Stimulated activated CD8-positive, alpha-beta memory T cell treated with anti-CD3 and anti-CD28 coated beads, Interleukin-15, amount 100 ng/mL, for 1 hour (primary cell): ENCODE measurements around the gene RCAN3.

Experiments used
- DNase-seq: peaks from one replicate; pipeline ENCODE4 v3.0.0-alpha.2; 2020; ENCODE audit warnings: low read depth

Gene RCAN3

GRCh38 chr1:24551290-24551959 is 48.8 kb downstream of the RCAN3 start:
- DNase-seq, result no peak

- DNase-seq, result no peak
Observed at GRCh38 chr1:24551960-24552571, 49.4 kb downstream of the RCAN3 start.

- no peak for DNase-seq
Observed at GRCh38 chr1:24553931-24554330, 51.3 kb downstream of the RCAN3 start.

- DNase-seq, result no peak
Observed at GRCh38 chr1:24554714-24555113, 52.1 kb downstream of the RCAN3 start.

- peak; percentile 18 for DNase-seq
Observed at GRCh38 chr1:24555591-24556413, 53.2 kb downstream of the RCAN3 start, which contains the start of gene NCMAP. NCMAP (plus strand) TSS chr1:24556087; CDS start chr1:24595431, 39,344 bp downstream.

- DNase-seq, result no peak
Observed at GRCh38 chr1:24556414-24556795, 53.8 kb downstream of the RCAN3 start.

GRCh38 chr1:24557220-24557619 is 54.6 kb downstream of the RCAN3 start:
- DNase-seq, result no peak

GRCh38 chr1:24557711-24558131 is 55.1 kb downstream of the RCAN3 start:
- no peak for DNase-seq

- no peak for DNase-seq
Observed at GRCh38 chr1:24558455-24558854, 55.8 kb downstream of the RCAN3 start.

GRCh38 chr1:24558902-24559791 is 56.5 kb downstream of the RCAN3 start:
- no peak for DNase-seq

GRCh38 chr1:24560361-24560760 is 57.7 kb downstream of the RCAN3 start:
- DNase-seq, result no peak

GRCh38 chr1:24562625-24563024 is 60.0 kb downstream of the RCAN3 start:
- no peak for DNase-seq

GRCh38 chr1:24564695-24565094 is 62.1 kb downstream of the RCAN3 start:
- no peak for DNase-seq

- no peak for DNase-seq
Observed at GRCh38 chr1:24566236-24566867, 63.7 kb downstream of the RCAN3 start.

- DNase-seq, result no peak
Observed at GRCh38 chr1:24567792-24568388, 65.3 kb downstream of the RCAN3 start.

GRCh38 chr1:24568475-24568874 is 65.8 kb downstream of the RCAN3 start:
- no peak for DNase-seq

GRCh38 chr1:24570265-24571125 is 67.9 kb downstream of the RCAN3 start:
- DNase-seq, result no peak

GRCh38 chr1:24572301-24572700 is 69.7 kb downstream of the RCAN3 start:
- no peak for DNase-seq

- DNase-seq, result no peak
Observed at GRCh38 chr1:24575905-24576587, 73.4 kb downstream of the RCAN3 start.
